Chondrocyte (in vitro differentiated cells): ENCODE data around the gene XBP1. TPM values are rescaled to one million over a fixed set of nuclear protein-coding genes. Genes with fewer than 3 reads are reported as not detected.
"Not testable (repeated sequence)": the region's sequence is repeated elsewhere in the genome, so short reads cannot be mapped to it uniquely, and the experiment has no call there.

Experiments
- DNase-seq: peaks from one replicate; pipeline ENCODE4 v3.0.0; 2021; ENCODE audit warnings: mixed read lengths, low spot score
- H3K27ac Mint-ChIP-seq: one replicate; pipeline ENCODE4 v1.8.0; 2021; ENCODE audit warnings: mild to moderate bottlenecking, moderate library complexity, mixed read lengths; ENCODE audit not compliant: unreplicated experiment
- H3K27me3 Mint-ChIP-seq: 2 replicates; pipeline ENCODE4 v1.8.0; 2021; ENCODE audit warnings: low read depth, mixed read lengths
- H3K36me3 Mint-ChIP-seq: 2 replicates; pipeline ENCODE4 v1.8.0; 2021; ENCODE audit warnings: low read depth, mixed read lengths
- H3K4me1 Mint-ChIP-seq: 2 replicates; pipeline ENCODE4 v1.8.0; 2021; ENCODE audit warnings: low read depth, mild to moderate bottlenecking, mixed read lengths
- H3K4me3 Mint-ChIP-seq: one replicate; pipeline ENCODE4 v1.8.0; 2021; ENCODE audit warnings: mild to moderate bottlenecking, moderate library complexity, mixed read lengths; ENCODE audit not compliant: unreplicated experiment
- H3K9me3 Mint-ChIP-seq: 2 replicates; pipeline ENCODE4 v1.8.0; 2021; ENCODE audit warnings: low read depth, mixed read lengths
- CTCF ChIP-seq: fragments of 200-600 bp; sonication (generic); IDR thresholded peaks from 2 replicates; pipeline ENCODE4 v1.5.0; 2021; ENCODE audit warnings: antibody characterized with exemption, mild to moderate bottlenecking, moderate library complexity
- total RNA-seq: library from RNA; stranded (reverse); gene quantifications from 3 replicates; pipeline ENCODE4 v1.2.1, GENCODE V29; 2021

The XBP1 gene
- total RNA-seq, 1 donor from 2014 or later: 199 TPM

DNA sequence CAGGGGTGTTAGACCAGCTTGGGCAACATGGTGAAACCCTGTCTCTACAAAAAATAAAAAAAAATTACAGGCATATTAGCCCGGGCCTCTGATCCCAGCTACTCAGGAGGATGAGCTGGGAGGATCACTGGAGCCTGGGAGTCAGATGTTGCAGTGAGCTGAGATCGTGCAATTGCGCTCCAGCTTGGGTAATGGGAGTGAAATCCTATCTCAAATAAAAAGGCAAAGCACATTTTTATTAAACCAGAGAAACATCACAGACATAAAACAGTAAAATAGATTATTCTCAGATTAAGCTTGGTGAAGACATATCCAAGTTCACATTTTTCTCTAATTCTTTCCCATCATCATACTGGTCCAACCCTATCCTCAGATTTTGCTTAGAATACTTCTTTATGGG, 30.1 kb upstream of the XBP1 start:
- Mint-ChIP-seq H3K4me1 (peaks cover 6% of the 10 kb centered on the region), H3K27me3 (no peaks in the 10 kb centered on the region), H3K9me3 (no peaks in the 10 kb centered on the region), H3K27ac (no peak overlapping the region), H3K4me3 (no peak overlapping the region), H3K36me3 (no peaks in the 10 kb centered on the region)
- DNase-seq: no peak
- TF ChIP-seq CTCF: no peak

GRCh38 chr22:28829358-28830181, 29.2 kb upstream of the XBP1 start:
- no peaks in the 10 kb centered on the region for H3K9me3 Mint-ChIP-seq
- H3K27me3 Mint-ChIP-seq: no peaks in the 10 kb centered on the region
- peak; percentile 99 for TF ChIP-seq CTCF
- H3K4me3 Mint-ChIP-seq: no peak overlapping the region
- DNase-seq: no peak
- no peak overlapping the region for H3K27ac Mint-ChIP-seq
- peaks cover 6% of the 10 kb centered on the region for H3K4me1 Mint-ChIP-seq
- no peaks in the 10 kb centered on the region for H3K36me3 Mint-ChIP-seq

GRCh38 chr22:28826921-28827320, 26.6 kb upstream of the XBP1 start:
- H3K36me3 Mint-ChIP-seq: no peaks in the 10 kb centered on the region
- H3K27me3 Mint-ChIP-seq: no peaks in the 10 kb centered on the region
- no peak for DNase-seq
- H3K4me3 Mint-ChIP-seq: no peak overlapping the region
- peaks cover 6% of the 10 kb centered on the region for H3K4me1 Mint-ChIP-seq
- H3K27ac Mint-ChIP-seq: no peak overlapping the region
- no peak for TF ChIP-seq CTCF
- H3K9me3 Mint-ChIP-seq: no peaks in the 10 kb centered on the region

GRCh38 chr22:28826430-28826829, 26.1 kb upstream of the XBP1 start:
- not testable (repeated sequence) for H3K27ac Mint-ChIP-seq, H3K4me1 Mint-ChIP-seq, H3K36me3 Mint-ChIP-seq, H3K4me3 Mint-ChIP-seq, DNase-seq, H3K27me3 Mint-ChIP-seq, H3K9me3 Mint-ChIP-seq

DNA sequence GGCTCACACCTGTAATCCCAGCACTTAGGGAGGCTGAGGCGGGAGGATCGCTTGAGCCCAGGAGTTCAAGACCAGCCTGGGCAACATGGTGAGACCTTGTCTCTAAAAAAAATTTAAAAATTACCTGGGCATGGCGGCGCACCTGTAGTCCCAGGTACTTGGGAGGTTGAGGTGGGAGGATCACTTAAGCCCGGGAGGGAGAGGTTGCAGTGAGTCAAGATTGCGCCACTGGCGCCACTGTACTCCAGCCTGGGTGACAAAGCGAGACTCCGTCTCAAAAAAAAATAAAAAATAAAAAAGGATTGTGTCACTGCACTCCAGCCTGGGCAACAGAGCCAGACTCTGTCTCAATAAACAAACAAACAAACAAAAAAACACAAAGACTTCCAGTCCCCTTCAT, 24.1 kb upstream of the XBP1 start:
- H3K4me3 Mint-ChIP-seq, DNase-seq, H3K27me3 Mint-ChIP-seq, H3K4me1 Mint-ChIP-seq, H3K27ac Mint-ChIP-seq, H3K9me3 Mint-ChIP-seq, H3K36me3 Mint-ChIP-seq: not testable (repeated sequence)

GRCh38 chr22:28822930-28823551, 22.7 kb upstream of the XBP1 start:
- DNase-seq: no peak
- Mint-ChIP-seq H3K36me3 (no peaks in the 10 kb centered on the region), H3K9me3 (no peaks in the 10 kb centered on the region), H3K27ac (no peak overlapping the region), H3K4me3 (no peak overlapping the region), H3K4me1 (no peaks in the 10 kb centered on the region), H3K27me3 (no peaks in the 10 kb centered on the region)
- TF ChIP-seq CTCF: no peak
